ENCODE results near the gene WNT2B.

WNT2B gene

DNA sequence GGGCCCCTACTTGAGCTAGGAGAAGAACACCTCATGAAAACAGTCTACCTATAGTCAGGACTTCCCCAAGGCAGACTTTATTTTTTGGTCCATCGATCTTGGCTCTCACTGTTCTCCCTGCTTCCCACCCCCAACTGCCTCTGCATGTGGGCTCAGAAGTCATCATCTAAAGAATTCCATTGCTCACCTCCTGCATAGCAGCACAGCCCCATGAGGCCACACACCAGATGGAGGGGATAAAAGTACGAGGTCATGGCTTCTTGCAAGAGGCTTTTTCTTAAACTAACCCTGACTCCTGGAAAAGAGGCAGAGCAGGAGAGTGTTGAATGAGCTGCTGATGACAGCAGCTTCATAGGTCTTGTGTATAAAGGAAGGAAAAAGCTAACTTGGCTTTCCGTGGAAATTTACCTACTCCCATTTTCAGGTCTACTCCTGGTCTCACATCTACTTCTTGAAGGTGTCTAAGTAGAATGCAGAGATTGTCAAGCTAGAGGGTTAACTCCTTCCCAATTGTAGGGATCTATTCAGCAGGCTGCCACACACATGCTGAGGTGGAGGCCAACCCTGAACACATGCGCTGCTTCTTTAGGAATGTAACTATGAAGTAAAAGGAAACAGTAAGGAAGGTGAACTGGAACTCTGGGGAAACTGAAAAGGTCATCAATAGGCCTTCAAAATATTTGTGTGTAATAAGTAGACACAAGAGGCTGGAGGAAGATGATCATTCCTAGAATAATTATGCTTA lies 18.7 kb downstream of the WNT2B start:
- DNase-seq (ENCODE audit: low spot score) = no peak

DNA sequence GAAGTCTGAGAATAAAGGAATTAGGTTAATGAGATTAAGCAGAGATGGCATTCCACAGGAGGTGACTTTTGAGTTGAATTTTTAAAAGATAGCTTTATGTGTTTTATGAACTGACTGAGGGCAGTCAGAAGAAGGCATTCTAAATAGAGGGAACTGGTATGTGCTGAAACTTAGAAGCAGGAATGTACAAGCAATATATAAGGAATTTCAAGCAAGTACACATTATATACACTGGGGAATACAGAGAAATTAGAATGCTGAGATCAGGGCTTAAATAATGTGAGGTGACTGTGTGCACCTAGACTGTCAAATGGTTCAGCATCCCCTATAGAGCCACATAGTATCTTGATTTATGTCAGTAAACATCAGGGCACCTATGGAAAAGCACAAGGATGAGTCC lies 19.3 kb downstream of the WNT2B start:
- DNase-seq (ENCODE audit: low spot score) = no peak

DNA sequence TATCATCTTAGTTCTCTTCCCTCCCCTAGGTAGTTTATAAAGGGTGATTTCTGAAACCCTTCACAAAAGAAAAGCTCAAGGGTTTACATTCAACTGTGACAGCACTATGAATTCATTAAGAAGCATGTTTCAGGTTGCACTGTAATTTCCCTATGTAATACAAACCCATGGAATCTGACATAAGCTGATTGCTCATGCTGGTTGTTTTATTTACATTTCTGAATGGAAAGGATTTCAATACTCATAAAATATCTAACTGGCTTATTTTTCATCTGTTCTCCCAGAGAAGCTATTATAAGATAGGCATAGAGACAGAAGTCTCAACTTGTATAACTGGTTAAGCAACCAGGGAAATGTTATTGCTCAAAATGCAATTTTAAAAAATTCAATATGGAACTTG lies 20.5 kb downstream of the WNT2B start:
- DNase-seq (ENCODE audit: low spot score) = no peak

DNA sequence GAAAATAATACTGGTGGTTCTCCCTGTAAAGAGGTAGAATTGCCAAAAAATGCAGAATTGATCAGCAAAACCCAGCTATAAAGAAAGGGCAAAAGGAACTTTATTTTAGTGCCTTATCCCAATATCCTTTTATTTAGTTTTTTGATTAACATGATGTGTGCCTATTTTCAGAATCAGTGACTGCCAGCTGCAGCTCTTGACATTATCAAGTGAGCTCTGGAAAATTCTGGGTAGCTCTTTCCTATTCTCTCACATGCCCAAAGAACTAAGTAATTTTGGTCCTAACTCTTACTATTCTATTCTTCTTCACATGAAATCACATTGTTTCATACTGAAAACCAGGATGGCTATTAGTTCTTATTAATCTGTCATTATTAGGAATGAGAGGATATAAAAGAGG lies 22.1 kb downstream of the WNT2B start:
- no peak for DNase-seq (ENCODE audit: low spot score)

DNA sequence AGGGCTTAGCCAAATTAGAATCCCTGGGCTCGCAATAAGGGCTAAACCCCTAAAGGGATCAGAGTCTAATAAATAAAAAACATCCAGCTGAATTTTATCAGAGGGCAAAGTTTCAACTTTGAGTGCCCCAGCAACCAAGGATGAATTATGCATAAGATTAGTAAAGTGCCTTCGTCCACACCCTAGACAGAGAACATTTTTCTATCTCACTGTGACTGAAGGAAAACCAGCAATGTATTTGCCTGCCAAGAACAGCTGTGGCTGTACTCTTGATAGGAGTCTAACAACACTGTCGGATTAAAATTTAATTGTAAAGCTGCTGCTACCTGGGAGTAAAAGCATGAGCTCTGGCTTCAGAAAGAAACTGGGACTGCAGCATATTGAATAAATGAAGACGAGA lies 23.3 kb downstream of the WNT2B start:
- no peak for DNase-seq (ENCODE audit: low spot score)

DNA sequence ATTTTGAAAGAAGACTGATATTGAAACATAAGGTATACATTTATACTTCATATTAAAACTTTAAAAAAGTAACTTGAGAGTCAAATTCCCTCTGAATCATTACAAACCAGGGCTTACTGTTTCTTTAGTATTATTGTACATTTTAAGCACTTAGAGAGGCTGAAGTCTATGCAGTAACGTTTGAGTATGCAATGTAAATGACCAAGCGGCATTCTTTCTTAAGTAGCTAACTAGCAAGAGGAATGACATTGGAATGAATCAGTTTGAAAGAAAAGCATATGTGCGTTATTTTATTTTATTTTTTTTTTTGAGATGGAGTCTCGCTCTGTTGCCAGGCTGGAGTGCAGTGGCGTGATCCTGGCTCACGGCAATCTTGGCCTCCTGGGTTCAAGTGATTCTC lies 24.3 kb downstream of the WNT2B start:
- no peak for DNase-seq (ENCODE audit: low spot score)

DNA sequence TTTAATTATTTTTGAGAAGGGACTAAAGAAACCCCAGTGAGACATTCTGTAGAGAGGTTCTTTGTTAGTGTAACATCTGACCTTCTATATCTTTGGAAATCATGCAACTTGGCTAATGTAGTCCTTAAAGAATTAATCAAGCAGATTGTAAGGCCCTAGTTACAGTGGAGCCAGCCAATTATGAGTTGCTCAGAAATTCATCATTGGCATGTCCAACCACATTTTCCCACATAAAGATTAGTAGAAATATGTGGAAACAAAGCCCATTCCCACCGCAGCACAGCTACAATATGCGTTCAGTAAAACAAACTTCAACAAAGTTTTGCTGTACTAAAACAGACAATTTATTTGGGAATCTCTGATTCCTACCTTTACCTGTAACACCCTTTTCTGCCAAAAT lies 27.8 kb downstream of the WNT2B start:
- DNase-seq (ENCODE audit: low spot score) = no peak

DNA sequence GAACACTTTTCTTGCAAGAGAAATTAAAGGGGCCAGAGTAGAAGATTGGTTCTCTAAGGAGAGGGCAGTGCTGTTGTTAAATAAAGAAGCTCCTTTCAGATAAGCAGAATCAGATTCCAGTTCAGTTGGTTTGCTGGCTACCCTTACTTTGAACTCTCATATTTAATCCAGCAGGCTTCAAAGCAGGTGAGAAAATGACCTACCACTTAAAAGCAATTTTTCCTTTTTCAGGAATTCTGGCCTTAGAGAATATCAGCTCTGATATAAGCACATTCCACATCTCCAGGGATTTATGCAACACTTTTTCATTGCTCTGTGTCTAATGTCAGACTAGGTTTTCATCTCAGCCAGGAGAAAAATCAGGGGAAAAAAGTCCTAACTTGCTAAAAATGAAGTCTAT lies 28.7 kb downstream of the WNT2B start:
- no peak for DNase-seq (ENCODE audit: low spot score)

DNA sequence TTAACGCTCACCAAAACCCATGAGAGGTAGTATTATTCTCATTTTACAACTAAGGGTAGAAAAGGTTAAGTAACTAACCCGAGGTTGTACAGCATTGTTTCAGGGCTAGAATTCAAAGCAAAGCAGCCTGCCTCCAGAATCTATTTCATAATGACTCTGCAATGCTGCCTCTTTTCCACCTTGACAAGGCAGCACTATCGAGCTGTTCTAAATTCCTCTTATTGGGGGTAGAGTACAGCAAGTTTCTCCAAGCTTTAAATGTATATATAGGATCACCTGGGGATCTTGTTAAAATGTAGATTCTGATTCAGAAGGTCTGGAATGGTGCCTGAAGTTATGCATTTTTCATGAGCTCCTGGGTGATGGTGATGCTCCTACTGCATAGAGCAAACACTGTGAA lies 30.1 kb downstream of the WNT2B start:
- DNase-seq (ENCODE audit: low spot score) = no peak

DNA sequence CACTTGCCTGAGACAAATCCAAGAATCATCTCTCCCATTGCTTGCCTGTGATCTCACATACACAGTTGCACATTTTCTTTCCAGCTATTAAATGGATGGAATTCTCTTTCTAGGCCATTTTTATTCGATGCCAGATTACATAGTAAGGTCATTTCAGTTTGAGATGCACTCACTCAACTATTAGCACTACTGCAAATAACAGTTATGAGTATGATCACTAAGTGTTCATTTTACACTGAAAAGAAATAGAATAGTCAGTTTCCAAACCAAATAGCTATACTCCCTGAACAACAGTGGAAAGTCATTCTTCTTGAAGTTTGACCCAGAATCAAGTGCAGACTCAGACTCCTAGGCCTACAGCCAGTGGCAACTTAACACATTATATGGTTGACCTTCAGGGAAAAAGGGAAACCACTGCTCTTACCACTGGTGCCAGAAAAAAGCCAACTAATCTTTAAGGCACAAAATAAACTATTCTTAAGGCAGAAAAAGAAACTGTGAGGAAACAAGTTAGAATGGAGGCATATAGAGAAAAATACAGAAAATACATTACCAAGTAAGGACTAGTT lies 31.5 kb downstream of the WNT2B start:
- DNase-seq (ENCODE audit: low spot score) = no peak

DNA sequence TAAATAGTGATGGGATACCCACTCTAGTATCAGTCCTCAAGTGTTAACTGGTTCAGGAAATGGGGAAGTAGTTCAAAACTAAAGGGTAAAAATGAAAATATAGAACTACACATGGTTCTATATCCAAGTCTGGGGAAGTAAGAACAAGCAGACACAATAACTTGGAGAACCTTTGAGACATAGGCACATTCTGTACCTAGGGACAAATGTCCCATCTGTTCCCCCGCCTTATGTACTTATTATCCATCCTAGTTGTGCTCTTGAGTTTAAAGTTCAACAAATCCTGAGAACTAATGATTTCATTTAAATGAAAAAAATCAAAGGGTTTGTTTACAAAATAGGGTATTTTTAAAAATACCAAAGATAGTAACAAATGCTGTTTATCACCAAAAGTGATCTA lies 32.5 kb downstream of the WNT2B start:
- DNase-seq (ENCODE audit: low spot score) = no peak

DNA sequence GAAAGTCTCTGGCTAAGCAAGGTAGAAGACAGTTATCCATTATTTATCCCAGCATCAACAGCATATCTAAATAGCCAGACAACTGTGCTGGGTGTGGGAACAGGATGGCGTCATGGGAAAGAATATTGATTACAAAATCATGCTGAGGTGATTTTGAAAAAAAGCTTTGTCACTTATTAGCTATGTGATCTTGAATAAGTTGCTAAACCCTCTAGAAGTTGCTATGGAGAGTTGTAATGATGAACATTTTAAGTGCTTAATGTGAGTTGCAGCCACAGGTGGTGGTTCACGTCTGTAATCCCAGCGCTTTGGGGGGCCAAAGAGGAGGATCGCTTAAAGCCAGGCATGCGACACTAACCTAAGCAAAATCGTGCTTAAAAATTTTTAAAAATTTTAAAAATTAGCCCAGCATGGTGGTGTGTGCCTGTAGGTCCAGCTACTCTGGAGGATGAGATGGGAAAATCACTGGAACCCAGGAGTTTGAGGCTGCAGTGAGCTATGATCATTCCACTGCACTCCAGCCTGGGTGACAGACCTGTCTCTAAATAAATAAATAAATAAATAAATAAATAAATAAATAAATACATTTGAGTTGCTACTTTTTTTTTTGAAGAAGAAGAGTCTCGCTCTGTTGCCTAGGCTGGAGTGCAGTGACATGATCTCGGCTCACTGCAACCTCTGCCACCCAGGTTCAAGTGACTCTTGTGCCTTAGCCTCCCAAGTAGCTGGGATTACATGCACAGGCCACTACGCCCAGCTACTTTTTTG lies 33.6 kb downstream of the WNT2B start:
- no peak for DNase-seq (ENCODE audit: low spot score)

DNA sequence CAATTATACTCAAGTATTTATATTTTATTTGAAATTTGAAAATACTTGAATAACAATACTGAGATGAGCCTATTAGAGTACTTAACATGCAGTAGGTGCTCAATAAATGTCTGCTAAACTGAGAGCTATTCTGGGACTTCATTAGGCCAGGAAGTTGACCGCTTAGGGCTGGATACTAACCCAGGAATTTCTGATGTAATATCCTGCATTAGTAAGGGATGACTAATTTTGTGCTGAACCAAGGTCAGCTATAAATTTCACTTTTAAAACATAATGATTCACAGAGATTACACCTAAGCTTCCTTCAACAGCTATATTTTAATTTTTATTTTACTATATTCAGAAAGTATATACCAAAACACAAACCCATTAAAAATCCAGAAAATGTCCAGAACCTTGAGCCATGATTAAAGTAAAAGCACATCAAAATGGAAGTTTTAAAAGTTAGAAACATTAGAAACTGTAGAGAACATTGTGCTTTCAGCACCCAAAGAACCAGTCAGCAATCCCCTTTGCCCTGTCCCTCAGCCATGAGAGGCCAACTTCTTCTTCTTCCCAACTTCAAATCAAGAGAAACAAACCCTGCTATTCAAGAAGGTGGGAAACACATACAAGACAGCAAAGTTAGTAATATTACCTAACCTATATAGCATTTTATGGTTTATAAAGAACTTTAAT lies 35.4 kb downstream of the WNT2B start:
- peak; percentile 82 for DNase-seq (ENCODE audit: low spot score)

DNA sequence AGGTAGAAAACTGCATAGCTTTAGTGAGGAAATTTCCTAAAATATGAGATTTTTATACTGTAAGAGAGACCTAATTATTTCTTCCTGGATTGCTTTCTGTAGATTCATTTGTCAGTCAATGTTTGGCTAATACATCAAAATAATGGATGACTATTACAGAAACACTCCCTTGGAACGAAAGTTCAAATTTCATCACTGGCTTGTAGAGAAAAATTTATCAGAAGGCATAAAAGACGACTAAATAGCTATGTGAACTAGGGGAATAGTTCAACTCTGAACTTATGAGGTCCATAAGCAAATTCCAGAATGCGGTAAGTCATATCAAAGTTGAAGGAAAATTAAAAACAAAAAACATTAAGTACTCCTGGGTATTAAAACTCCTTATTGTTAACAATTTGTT lies 36.0 kb downstream of the WNT2B start:
- no peak for DNase-seq (ENCODE audit: low spot score)

DNA sequence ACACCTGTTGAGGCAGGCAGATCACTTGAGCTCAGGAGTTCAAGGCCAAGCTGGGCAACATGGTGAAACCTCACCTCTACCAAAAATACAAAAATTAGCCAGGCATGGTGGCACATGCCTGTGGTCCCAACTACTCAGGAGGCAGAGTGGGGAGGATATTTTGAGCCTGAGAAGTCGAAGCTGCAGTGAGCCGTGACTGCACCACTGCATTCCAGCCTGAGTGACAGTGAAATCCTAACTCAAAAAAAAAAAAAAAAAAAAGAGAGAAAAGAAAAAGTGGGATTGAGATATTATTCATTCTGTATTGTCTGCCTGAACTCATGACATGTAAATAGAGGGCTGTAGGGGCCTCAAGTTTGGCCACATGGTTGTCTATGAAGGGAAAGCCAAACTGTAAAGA lies 37.3 kb downstream of the WNT2B start:
- DNase-seq (ENCODE audit: low spot score) = no peak

DNA sequence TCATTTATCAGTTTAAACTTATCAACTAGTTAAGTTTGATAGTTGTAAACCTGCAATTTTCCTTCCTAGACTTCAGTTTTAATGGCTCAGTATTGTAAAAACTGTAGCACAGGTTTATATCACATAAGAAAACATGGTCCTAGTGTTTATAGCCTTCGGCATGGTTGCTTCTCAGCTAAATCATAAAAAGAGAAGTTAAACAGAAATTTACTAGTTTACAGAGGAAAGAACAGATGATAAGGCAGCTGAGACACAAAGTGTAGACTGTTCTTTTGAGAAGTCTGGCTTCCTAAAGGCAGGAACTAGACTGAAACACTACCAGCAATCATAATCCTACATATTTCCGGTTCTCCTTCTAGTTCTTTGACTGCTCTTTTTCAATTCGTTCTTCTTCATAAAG lies 39.8 kb downstream of the WNT2B start:
- DNase-seq (ENCODE audit: low spot score) = no peak

DNA sequence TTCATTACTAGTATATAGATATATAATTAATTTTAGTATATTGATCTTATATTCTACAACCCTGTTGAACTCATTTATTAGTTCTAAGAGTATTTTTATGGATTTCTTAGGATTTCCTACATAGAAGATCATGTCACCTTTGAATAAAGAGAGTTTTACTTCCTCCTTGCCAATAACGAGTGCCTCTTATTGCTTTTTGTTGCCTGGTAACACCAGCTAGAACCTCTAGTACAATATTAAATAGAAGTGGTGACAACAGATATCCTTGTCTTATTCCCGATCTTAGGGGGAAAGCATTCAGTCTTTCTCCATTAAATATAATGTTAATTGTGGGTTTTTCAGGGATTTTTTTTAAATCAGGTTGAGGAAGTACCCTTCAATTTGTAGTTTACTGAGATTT lies 40.8 kb downstream of the WNT2B start:
- no peak for DNase-seq (ENCODE audit: low spot score)

DNA sequence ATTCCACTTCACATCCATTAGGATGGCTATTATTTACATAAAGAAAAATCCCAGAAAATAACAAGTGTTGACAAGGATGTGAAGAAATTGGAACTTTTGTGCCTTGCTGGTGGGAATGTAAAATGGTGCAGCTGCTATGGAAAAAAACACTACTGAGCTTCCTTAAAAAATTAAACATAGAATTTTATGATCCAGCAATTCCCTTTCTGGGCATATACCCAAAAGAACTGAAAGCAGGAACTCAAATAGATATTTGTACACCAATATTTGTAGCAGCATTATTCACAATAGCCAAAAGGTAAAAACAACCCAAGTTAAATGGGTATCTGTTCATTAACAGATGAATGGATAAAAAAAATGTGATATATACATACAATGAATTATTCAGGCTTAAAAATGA lies 45.6 kb downstream of the WNT2B start:
- no peak for DNase-seq (ENCODE audit: low spot score)

DNA sequence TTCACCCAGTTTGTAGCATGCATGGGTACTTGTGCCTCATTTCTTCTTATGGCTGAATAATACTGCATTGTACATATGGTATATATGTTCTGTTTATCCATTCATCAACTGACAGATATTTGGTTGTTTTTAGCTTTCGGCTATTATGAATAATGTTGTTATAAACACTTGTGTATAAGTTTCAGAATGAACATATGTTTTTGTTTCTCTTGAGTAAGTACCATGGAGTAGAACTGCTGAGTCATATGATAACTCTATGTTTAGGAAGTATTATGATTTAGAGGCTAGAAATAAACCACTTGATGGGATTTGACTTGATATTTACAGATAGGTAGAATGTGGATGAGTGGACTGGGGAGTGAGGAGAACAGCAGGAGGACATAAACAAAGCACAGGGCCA lies 48.6 kb downstream of the WNT2B start:
- no peak for DNase-seq (ENCODE audit: low spot score)

DNA sequence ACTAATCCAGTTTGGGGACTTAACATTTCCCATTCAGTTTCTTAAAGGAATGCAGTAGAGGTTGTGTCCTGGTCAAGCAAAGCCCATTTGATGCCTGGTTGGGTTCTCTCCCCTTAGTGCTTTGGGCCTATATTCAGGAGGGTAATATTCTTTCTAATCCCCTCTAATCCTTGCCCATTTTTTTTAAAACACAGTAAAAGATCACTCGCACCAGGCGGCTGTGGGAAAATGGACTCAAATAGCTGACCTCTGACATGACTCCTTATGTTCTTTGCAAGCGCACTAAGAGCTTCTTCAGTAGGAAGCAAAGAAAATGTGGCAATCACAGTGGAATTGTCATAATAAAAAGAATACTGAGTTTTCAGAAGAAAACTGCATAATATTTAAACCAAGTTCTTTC lies 49.9 kb downstream of the WNT2B start:
- DNase-seq (ENCODE audit: low spot score) = no peak

DNA sequence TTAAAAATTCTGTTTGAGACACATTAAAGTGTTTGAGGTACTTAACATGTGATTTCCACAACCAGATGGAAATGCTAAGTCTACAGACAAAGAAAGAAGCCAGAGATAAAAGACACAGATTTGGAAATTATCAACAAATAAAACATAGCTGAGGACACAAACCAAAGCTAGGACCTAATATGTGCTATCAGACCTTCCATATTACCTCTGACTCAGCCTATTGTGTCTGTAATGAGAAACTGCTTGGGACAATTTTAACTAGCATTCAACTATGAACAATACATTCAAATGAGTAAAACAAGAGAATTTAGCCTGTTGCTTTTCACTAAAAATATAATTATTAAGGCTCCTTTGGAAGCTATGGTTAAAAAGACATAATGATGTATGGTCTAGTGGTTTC lies 54.6 kb downstream of the WNT2B start:
- no peak for DNase-seq (ENCODE audit: low spot score)

DNA sequence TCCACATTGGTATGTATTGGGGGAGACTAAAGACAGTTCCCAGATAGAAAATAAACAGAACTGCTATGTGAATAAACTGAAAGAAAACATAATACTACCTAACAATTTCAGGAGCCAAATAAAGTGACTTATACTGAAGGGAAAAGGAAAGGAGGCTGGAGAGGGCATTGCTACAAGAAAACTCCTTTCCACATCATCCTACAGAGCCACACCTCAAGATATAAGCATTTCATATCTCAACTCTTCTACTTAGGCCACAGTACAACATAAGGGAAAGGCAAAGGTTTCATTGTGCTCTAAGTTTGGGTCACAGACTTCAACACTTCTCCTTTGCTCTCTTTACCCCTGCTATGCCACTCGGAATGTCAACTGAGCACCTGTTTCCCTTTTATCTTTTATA lies 55.3 kb downstream of the WNT2B start:
- no peak for DNase-seq (ENCODE audit: low spot score)

DNA sequence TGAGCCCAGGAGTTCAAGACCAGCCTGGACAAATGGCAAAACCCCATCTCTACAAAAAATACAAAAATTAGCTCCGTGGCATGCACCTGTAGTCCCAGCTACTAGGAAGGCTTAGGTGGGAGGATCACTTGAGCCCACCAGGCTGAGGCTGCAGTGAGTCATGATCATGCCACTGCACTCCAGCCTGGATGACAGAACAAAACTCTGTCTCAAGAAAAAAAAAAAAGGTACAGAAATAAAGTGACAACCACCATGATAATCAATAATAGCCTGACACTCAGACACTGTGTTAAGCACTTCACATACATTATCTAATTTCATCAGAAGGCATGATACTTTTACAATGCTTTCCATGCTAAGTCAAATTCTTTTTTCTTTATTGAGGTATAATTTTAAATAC lies 57.0 kb downstream of the WNT2B start:
- no peak for DNase-seq (ENCODE audit: low spot score)
